ENCODE measurements around the gene LRIG2. TPM values are rescaled to one million over a fixed set of nuclear protein-coding genes. Genes with fewer than 3 reads are reported as not detected.

LRIG2 gene
- total and polyA plus RNA-seq, 2 of the 13 experiments (the other 11 are each of a cell fraction or from before 2014, with no cell fraction given) = 8.1 to 12.2 TPM

DNA sequence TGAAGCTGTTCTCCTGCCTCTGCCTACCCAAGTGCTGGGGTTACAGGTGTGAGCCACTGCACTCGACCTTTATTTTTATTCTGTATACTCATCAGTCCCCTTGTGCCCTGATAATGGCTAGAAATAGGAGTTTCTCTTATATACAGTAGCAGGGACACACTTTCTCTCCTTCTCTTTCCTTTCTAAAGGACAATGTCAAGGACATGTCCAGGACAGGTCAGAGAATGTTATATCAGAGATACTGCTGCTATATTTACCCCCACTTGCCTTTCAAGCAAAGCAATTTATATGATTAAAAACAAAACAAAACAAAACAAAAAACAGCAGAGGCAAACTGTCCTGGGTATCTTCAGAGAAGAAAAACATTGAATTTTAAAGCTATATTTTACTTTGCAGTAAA is 43.2 kb upstream of the LRIG2 start (continued):
- TF ChIP-seq, protein P1, sequence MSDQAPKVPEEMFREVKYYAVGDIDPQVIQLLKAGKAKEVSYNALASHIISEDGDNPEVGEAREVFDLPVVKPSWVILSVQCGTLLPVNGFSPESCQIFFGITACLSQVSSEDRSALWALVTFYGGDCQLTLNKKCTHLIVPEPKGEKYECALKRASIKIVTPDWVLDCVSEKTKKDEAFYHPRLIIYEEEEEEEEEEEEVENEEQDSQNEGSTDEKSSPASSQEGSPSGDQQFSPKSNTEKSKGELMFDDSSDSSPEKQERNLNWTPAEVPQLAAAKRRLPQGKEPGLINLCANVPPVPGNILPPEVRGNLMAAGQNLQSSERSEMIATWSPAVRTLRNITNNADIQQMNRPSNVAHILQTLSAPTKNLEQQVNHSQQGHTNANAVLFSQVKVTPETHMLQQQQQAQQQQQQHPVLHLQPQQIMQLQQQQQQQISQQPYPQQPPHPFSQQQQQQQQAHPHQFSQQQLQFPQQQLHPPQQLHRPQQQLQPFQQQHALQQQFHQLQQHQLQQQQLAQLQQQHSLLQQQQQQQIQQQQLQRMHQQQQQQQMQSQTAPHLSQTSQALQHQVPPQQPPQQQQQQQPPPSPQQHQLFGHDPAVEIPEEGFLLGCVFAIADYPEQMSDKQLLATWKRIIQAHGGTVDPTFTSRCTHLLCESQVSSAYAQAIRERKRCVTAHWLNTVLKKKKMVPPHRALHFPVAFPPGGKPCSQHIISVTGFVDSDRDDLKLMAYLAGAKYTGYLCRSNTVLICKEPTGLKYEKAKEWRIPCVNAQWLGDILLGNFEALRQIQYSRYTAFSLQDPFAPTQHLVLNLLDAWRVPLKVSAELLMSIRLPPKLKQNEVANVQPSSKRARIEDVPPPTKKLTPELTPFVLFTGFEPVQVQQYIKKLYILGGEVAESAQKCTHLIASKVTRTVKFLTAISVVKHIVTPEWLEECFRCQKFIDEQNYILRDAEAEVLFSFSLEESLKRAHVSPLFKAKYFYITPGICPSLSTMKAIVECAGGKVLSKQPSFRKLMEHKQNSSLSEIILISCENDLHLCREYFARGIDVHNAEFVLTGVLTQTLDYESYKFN (CRISPR knock-in tag; conservative IDR thresholded peaks at IDR 0.05) = no peak

DNA sequence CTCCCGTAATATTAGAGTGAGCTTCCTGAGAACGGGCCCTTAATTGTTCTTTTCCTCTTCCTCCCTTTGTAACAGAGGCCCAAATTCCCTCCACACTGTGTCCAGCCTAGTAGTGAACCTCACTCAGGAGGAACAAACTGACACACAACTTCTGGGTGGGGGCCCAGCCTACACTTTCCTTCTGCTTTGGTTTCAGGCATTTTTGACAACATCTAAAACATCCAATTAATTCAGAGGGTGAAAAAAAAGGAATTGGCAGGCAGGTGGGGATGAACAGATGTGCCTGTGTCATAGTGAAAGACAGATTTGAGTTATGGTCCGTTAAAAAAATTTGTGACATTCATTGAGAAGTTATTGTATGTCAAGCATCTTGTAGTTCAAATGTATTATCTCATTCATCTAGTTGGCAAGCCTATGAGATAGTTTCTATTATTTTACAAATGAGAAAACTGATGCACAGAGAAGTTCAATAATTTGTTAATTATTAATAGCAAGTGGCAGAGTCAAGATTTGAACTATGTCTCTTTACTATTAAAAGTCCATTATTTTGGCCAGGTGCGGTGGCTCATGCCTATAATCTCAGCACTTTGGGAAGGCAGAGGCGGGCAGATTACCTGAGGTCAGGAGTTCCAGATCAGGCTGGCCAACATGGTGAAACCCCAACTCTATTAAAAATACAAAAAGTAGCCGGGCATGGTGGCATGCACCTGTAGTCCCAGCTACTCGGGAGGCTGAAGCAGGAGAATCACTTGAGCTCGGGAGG is 41.6 kb upstream of the LRIG2 start:
- in situ Hi-C loops (cut with HindIII; ENCODE audit: extremely low pct_ligation_motif_present, low pct_unique_long_range_greater_than_20kb) (loop anchor here (25.0 kb wide), 1 partner anchor 319 kb away; the partner anchor contains the start of genes PPM1J and RHOC), intact Hi-C loops (cut with micrococcal nuclease; ENCODE audit: unreplicated experiment) (no loop called here)
- H3K27ac ChIP-seq (ENCODE audit: extremely low read length, insufficient read depth, low read length) = no peak overlapping the region
- H2AFZ ChIP-seq (ENCODE audit: low read length) = no peak overlapping the region
- ChIA-PET POLR2A (no interaction called here), CTCF (ENCODE audit: low intra/inter-chr PET ratio, low total read pairs) (no interaction called here)
- H4K20me1 ChIP-seq (ENCODE audit: insufficient read depth, low read length) = no peaks in the 10 kb centered on the region
- no peak for DNase-seq (ENCODE audit: low spot score)
- no peak overlapping the region for H3K9ac ChIP-seq (ENCODE audit: insufficient read depth, low read depth, low read length)
- no peak overlapping the region for H3K4me2 ChIP-seq (ENCODE audit: low read depth, low read length)
- no peak for TF ChIP-seq ZNF589 (CRISPR knock-in tag; conservative IDR thresholded peaks at IDR 0.05)
- no peak for TF ChIP-seq BHLHE40 (IDR thresholded peaks at IDR 0.05; ENCODE audit: low read length)
- TF ChIP-seq ZNF816 (CRISPR knock-in tag; IDR thresholded peaks at IDR 0.05; ENCODE audit: borderline replicate concordance) = no peak
- no peak for TF ChIP-seq ZFP1 (CRISPR knock-in tag; IDR thresholded peaks at IDR 0.05)
- TF ChIP-seq HDAC2 (CRISPR knock-in tag; IDR thresholded peaks at IDR 0.05) = no peak
- TF ChIP-seq ZNF460 (CRISPR knock-in tag; IDR thresholded peaks at IDR 0.05; ENCODE audit: borderline replicate concordance) = peak; percentile 55; the same call in 1 of the 2 replicates
- H3K79me2 ChIP-seq (ENCODE audit: insufficient read depth, low read length) = no peaks in the 10 kb centered on the region
- H3K4me3 ChIP-seq (replicated peaks in 1 of 3; ENCODE audit: insufficient read depth in 1 of 3, low read depth in 2 of 3, low read length in 3 of 3) = no peak overlapping the region
- peaks cover 60% of the 10 kb centered on the region for H3K4me1 ChIP-seq (ENCODE audit: insufficient read depth, low read length)
- no peaks in the 10 kb centered on the region for H3K27me3 ChIP-seq (ENCODE audit: control insufficient read depth in 1 of 2, insufficient read depth in 2 of 2, low read length in 2 of 2)
- no peak for FAIRE-seq
- H3K36me3 ChIP-seq (replicated peaks in 1 of 2; ENCODE audit: control insufficient read depth in 1 of 2, insufficient read depth in 2 of 2, low read length in 2 of 2) = no peaks in the 10 kb centered on the region
- no peak for ATAC-seq
- 71% methylated on average over 7 of the region's 8 CpGs for WGBS (ENCODE audit: low lambda C conversion rate)
- no TSS peak for BruUV-seq (replicated peaks)
- no peaks in the 10 kb centered on the region for H3K9me3 ChIP-seq (ENCODE audit: low read length)

All from HepG2 (cell line).